K562 (cell line): Measurements from ENCODE around the gene LRRFIP2. TPM values are rescaled to one million over a fixed set of nuclear protein-coding genes. Genes with fewer than 3 reads are reported as not detected.

Experiments
- CBFA2T3 ChIP-seq: fragments of 450-650 bp; IDR thresholded peaks from 2 replicates; pipeline ENCODE4 v1.6.1; 2017
- CREM ChIP-seq: IDR thresholded peaks from 2 replicates; pipeline ENCODE4 v1.6.1; 2014; ENCODE audit warnings: antibody characterized with exemption, low read depth
- FOS ChIP-seq: IDR thresholded peaks from 3 replicates; pipeline ENCODE4 v1.6.1; 2011; ENCODE audit not compliant: insufficient read length; ENCODE audit errors: extremely low read depth
- FOXA1 ChIP-seq: fragments of 450-650 bp; IDR thresholded peaks from 2 replicates; pipeline ENCODE4 v1.6.1; 2016; ENCODE audit warnings: mild to moderate bottlenecking, borderline replicate concordance
- FOXM1 ChIP-seq, 2 experiments: fragments of 450-650 bp in 1 of 2; sonication (generic) in 1 of 2; formaldehyde crosslinking in 1 of 2; IDR thresholded peaks; 2 replicates each; pipeline versions ENCODE4 v1.6.1 to v1.9.0; 2017 to 2022; ENCODE audit warnings: low read depth in 2 of 2, mild to moderate bottlenecking in 2 of 2, missing genetic modification reagents in 1 of 2, moderate library complexity in 1 of 2
- GTF2F1 ChIP-seq: IDR thresholded peaks from 2 replicates; pipeline ENCODE4 v1.6.1; 2011; ENCODE audit warnings: low read depth, low read length, improper control_type of control experiment
- HDAC2 ChIP-seq: fragments of 450-650 bp; IDR thresholded peaks from 2 replicates; pipeline ENCODE4 v1.6.1; 2016; ENCODE audit warnings: mild to moderate bottlenecking
- HMG20A ChIP-seq: fragments of 450-650 bp; formaldehyde crosslinking; conservative IDR thresholded peaks from 2 replicates; pipeline ENCODE4 v1.4.0; 2020; ENCODE audit warnings: mild to moderate bottlenecking, mixed read lengths
- HNRNPLL ChIP-seq: fragments of 200-400 bp; formaldehyde crosslinking; IDR thresholded peaks from 2 replicates; pipeline ENCODE4 v1.6.1; 2017; ENCODE audit warnings: low read length, low read depth, mild to moderate bottlenecking; ENCODE audit not compliant: poor library complexity, severe bottlenecking
- KLF6 ChIP-seq: fragments of 250-450 bp; sonication (Bioruptor Pico); IDR thresholded peaks from 2 replicates; pipeline ENCODE4 v1.4.0; 2020; ENCODE audit warnings: mild to moderate bottlenecking, moderate library complexity, borderline replicate concordance
- NR3C1 ChIP-seq: sonication (generic); formaldehyde crosslinking; IDR thresholded peaks from 2 replicates; pipeline ENCODE4 v1.8.1; 2022; ENCODE audit warnings: missing genetic modification reagents
- PML ChIP-seq: IDR thresholded peaks from 2 replicates; pipeline ENCODE4 v1.6.1; 2012; ENCODE audit warnings: low read length, inconsistent platforms
- RFX5 ChIP-seq: IDR thresholded peaks from 2 replicates; pipeline ENCODE4 v1.6.1; 2011; ENCODE audit warnings: low read depth, mild to moderate bottlenecking, improper control_type of control experiment, low read length
- THRAP3 ChIP-seq: fragments of 450-650 bp; IDR thresholded peaks from 2 replicates; pipeline ENCODE4 v1.6.1; 2016; ENCODE audit warnings: mild to moderate bottlenecking, inconsistent platforms, borderline replicate concordance
- ZC3H11A ChIP-seq: IDR thresholded peaks from 2 replicates; pipeline ENCODE4 v1.6.1; 2012; ENCODE audit warnings: low read depth, low read length, improper control_type of control experiment
- ZFX ChIP-seq: sonication (generic); formaldehyde crosslinking; IDR thresholded peaks from 2 replicates; pipeline ENCODE4 v1.8.0; 2022; ENCODE audit warnings: mild to moderate bottlenecking, missing genetic modification reagents, moderate library complexity
- ZNF175 ChIP-seq: fragments of 200-800 bp; sonication (Bioruptor generic); IDR thresholded peaks from 2 replicates; pipeline ENCODE4 v1.6.1; 2016; ENCODE audit warnings: low read depth, mild to moderate bottlenecking, missing genetic modification characterization, missing compliant biosample characterization
- ZNF3 ChIP-seq: fragments of 250-450 bp; sonication (Bioruptor Pico); IDR thresholded peaks from 2 replicates; pipeline ENCODE4 v1.5.0; 2021; ENCODE audit warnings: mild to moderate bottlenecking, moderate library complexity
- ZNF384 ChIP-seq: IDR thresholded peaks from 2 replicates; pipeline ENCODE4 v1.6.1; 2012; ENCODE audit warnings: low read depth, low read length, improper control_type of control experiment
- polyA plus RNA-seq, 8 experiments: library from polyadenylated mRNA; depleted of rRNA in 4 of 8; stranded (reverse) in 5 of 8; unstranded in 3 of 8; fragments of >200 nt; fragmentation: Nextera tagmentation in 2 of 8; fragmentation: Illumina TruSeq in 1 of 8; extraction: Ambion mirVana in 2 of 8; extraction: Trizol in 1 of 8; gene quantifications; 2 replicates each; pipeline versions ENCODE4 v1.2.1 to v1.2.3, GENCODE V29; 2011 to 2014; ENCODE audit warnings: inconsistent platforms in 1 of 8, missing spikeins in 1 of 8
- total RNA-seq, 7 experiments: library from RNA; depleted of rRNA in 6 of 7; stranded (reverse); fragments of >200 nt in 6 of 7; fragmentation: Illumina TruSeq in 2 of 7; extraction: Trizol in 2 of 7; gene quantifications; 2 replicates each; pipeline versions ENCODE4 v1.2.1 to v1.2.3, GENCODE V29; 2011 to 2021; ENCODE audit warnings: low replicate concordance in 1 of 7
- TF ChIP-seq, protein P1 (sequence below): sonication (generic); formaldehyde crosslinking; IDR thresholded peaks from 2 replicates; pipeline ENCODE4 v1.8.1; 2023; ENCODE audit warnings: missing genetic modification reagents, mild to moderate bottlenecking, borderline replicate concordance
- TF ChIP-seq, protein P2 (sequence below): fragments of 450-650 bp; formaldehyde crosslinking; IDR thresholded peaks from 2 replicates; pipeline ENCODE4 v1.4.0; 2020; ENCODE audit warnings: mild to moderate bottlenecking
- TF ChIP-seq, protein P3 (sequence below): IDR thresholded peaks from 2 replicates; pipeline ENCODE4 v1.6.1; 2011; ENCODE audit warnings: borderline replicate concordance, low read depth, mild to moderate bottlenecking, moderate library complexity, low read length; ENCODE audit not compliant: insufficient read depth, poor library complexity, severe bottlenecking

LRRFIP2 gene
- total and polyA plus RNA-seq, 9 of the 15 experiments (the other 6 are each of a cell fraction or from before 2014, with no cell fraction given) = 9.9 to 53.9 (median 42.7) TPM

DNA sequence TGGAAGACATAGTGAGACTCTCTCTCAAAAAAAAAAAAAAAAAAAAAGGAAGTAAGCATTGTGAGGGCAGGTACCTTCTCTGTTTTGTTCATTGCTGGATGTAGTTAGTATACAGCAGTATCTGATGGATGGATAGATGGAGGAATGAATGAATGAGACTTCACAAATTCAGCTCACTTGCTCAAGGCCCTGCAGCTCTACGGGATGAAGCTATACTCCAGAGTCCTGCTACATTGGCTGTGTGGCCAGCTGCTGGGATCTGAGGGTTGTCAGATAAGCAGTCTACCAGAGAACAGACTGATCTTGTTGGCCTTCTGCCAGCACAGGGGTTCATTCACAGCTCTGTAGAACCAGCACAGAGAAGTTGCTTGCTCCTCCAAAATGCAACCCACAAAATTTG, 146.1 kb downstream of the LRRFIP2 start (continued):
- TF ChIP-seq, protein P1, sequence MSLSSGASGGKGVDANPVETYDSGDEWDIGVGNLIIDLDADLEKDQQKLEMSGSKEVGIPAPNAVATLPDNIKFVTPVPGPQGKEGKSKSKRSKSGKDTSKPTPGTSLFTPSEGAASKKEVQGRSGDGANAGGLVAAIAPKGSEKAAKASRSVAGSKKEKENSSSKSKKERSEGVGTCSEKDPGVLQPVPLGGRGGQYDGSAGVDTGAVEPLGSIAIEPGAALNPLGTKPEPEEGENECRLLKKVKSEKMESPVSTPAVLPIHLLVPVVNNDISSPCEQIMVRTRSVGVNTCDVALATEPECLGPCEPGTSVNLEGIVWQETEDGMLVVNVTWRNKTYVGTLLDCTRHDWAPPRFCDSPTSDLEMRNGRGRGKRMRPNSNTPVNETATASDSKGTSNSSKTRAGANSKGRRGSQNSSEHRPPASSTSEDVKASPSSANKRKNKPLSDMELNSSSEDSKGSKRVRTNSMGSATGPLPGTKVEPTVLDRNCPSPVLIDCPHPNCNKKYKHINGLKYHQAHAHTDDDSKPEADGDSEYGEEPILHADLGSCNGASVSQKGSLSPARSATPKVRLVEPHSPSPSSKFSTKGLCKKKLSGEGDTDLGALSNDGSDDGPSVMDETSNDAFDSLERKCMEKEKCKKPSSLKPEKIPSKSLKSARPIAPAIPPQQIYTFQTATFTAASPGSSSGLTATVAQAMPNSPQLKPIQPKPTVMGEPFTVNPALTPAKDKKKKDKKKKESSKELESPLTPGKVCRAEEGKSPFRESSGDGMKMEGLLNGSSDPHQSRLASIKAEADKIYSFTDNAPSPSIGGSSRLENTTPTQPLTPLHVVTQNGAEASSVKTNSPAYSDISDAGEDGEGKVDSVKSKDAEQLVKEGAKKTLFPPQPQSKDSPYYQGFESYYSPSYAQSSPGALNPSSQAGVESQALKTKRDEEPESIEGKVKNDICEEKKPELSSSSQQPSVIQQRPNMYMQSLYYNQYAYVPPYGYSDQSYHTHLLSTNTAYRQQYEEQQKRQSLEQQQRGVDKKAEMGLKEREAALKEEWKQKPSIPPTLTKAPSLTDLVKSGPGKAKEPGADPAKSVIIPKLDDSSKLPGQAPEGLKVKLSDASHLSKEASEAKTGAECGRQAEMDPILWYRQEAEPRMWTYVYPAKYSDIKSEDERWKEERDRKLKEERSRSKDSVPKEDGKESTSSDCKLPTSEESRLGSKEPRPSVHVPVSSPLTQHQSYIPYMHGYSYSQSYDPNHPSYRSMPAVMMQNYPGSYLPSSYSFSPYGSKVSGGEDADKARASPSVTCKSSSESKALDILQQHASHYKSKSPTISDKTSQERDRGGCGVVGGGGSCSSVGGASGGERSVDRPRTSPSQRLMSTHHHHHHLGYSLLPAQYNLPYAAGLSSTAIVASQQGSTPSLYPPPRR (CRISPR knock-in tag) = no peak
- TF ChIP-seq ZNF3 (CRISPR knock-in tag) (no peak), PML (peak; percentile 43; the same call in 1 of the 2 replicates), ZNF384 (peak; percentile 64), FOXM1 (IDR thresholded peaks at IDR 0.05; ENCODE audit: low read depth) (0 out of 2 replicates have a peak, but pooled peaks have one; percentile 11), FOXM1 (CRISPR knock-in tag; IDR thresholded peaks at IDR 0.05; ENCODE audit: low read depth) (no peak), CREM (no peak), NR3C1 (no peak), FOXA1 (no peak), CBFA2T3 (peak; percentile 87), ZC3H11A (no peak), HNRNPLL (no peak), KLF6 (CRISPR knock-in tag) (no peak), RFX5 (no peak), GTF2F1 (no peak), HDAC2 (no peak), FOS (no peak), ZNF175 (CRISPR knock-in tag) (no peak), HMG20A (CRISPR knock-in tag) (no peak), ZFX (CRISPR knock-in tag) (no peak), THRAP3 (no peak)
- TF ChIP-seq, protein P2, sequence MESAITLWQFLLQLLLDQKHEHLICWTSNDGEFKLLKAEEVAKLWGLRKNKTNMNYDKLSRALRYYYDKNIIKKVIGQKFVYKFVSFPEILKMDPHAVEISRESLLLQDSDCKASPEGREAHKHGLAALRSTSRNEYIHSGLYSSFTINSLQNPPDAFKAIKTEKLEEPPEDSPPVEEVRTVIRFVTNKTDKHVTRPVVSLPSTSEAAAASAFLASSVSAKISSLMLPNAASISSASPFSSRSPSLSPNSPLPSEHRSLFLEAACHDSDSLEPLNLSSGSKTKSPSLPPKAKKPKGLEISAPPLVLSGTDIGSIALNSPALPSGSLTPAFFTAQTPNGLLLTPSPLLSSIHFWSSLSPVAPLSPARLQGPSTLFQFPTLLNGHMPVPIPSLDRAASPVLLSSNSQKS = no peak
- TF ChIP-seq, protein P3, sequence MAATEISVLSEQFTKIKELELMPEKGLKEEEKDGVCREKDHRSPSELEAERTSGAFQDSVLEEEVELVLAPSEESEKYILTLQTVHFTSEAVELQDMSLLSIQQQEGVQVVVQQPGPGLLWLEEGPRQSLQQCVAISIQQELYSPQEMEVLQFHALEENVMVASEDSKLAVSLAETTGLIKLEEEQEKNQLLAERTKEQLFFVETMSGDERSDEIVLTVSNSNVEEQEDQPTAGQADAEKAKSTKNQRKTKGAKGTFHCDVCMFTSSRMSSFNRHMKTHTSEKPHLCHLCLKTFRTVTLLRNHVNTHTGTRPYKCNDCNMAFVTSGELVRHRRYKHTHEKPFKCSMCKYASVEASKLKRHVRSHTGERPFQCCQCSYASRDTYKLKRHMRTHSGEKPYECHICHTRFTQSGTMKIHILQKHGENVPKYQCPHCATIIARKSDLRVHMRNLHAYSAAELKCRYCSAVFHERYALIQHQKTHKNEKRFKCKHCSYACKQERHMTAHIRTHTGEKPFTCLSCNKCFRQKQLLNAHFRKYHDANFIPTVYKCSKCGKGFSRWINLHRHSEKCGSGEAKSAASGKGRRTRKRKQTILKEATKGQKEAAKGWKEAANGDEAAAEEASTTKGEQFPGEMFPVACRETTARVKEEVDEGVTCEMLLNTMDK = no peak
